GM23248 (cell line): ENCODE results near the gene SFMBT2.

ENCODE experiments used
- EZH2 ChIP-seq: fragments of 200-600 bp; sonication (generic); IDR thresholded peaks from 2 replicates; pipeline ENCODE4 v1.6.1; 2018; ENCODE audit warnings: antibody characterized with exemption, mild to moderate bottlenecking; ENCODE audit not compliant: insufficient read depth, poor library complexity, severe bottlenecking
- EZH2phosphoT487 ChIP-seq: fragments of 200-600 bp; sonication (generic); IDR thresholded peaks from 2 replicates; pipeline ENCODE4 v1.6.1; 2018; ENCODE audit warnings: antibody characterized with exemption, moderate library complexity, mild to moderate bottlenecking, low read depth; ENCODE audit not compliant: insufficient read depth

DNA sequence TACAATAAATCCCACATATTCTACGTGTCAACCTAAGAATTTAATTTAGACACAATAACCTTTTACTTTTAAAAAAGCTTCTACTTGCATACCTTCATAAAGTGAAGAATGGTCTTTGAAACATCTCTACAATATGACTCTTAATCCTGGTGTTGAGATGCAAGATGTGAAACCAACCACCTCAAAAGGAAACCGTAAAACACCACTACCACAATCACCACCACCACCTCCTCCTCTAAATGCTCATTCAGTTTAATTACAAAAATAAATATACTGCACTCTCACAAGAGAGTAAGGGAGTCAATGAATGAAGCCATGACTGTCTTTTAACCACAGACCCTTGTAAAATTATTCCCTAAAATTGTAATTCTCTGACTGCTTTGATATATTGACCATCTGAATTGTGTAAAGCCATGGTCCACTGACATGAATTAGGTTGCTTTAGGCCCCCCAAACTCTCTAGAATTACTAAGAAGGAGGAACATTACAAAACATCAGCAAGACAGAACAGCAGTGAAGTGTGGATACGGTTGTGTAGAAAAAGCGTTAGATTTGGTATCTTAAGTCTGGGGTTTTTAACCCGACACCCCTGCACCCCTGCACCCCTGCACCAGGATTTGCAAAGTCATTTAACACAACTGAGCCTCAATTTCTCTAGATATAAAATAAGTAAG, 171.4 kb downstream of the SFMBT2 start:
- TF ChIP-seq EZH2phosphoT487 (no peak), EZH2 (no peak)
